OCI-LY7 (cell line): ENCODE results near the gene GRM4.

Source experiments
- EZH2phosphoT487 ChIP-seq: fragments of 200-600 bp; sonication (generic); IDR thresholded peaks from 2 replicates; pipeline ENCODE4 v1.6.1; 2018; ENCODE audit warnings: low read depth, borderline replicate concordance, mild to moderate bottlenecking, mixed run types, antibody characterized with exemption, low read length, moderate library complexity, mixed read lengths
- TF ChIP-seq, protein P1 (sequence below): fragments of 200-600 bp; sonication (generic); conservative IDR thresholded peaks from 2 replicates; pipeline ENCODE4 v1.5.1; 2014; ENCODE audit warnings: mild to moderate bottlenecking, antibody characterized with exemption, low read length, moderate library complexity, mixed read lengths

DNA sequence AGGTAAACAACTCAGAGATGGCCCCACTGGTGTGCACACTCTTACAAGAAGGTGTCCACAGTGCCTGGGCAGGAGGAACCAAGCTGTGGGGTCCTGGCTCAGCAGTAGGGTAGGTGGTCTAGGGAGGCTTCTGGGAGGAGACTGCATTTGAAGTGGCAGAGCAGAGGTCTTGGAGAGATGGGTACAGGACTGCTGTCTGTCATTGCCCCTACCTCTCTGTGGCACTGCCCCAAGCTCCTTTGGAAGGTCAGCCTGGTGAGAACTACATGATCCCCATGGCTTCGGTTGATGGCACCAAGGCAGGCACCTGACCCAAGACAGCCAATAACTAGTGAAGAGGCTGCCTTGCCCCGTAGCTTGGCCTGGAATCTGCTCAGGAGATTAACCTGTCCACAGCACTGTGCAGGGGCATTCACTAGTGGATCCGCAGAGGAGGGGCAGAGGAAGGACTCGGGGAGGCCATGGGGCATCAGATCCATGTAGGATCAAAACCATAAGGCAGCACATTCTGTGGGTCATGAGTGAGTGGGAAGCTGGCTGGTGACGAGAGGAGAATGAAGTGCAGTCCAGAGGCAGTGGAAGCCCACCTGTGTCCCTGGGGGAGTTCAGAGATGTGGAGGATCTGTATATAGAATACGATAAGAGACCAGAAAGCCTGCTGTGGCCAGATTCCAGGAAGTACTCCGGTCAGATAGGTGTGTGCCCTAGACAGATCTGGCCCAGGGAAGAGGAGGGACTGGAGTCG, 162.0 kb downstream of the GRM4 start:
- TF ChIP-seq, protein P1, sequence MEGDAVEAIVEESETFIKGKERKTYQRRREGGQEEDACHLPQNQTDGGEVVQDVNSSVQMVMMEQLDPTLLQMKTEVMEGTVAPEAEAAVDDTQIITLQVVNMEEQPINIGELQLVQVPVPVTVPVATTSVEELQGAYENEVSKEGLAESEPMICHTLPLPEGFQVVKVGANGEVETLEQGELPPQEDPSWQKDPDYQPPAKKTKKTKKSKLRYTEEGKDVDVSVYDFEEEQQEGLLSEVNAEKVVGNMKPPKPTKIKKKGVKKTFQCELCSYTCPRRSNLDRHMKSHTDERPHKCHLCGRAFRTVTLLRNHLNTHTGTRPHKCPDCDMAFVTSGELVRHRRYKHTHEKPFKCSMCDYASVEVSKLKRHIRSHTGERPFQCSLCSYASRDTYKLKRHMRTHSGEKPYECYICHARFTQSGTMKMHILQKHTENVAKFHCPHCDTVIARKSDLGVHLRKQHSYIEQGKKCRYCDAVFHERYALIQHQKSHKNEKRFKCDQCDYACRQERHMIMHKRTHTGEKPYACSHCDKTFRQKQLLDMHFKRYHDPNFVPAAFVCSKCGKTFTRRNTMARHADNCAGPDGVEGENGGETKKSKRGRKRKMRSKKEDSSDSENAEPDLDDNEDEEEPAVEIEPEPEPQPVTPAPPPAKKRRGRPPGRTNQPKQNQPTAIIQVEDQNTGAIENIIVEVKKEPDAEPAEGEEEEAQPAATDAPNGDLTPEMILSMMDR: no peak
- TF ChIP-seq EZH2phosphoT487: no peak
